NCI-H526 treated with DMSO at 0.1 percent for 48 hours (cell line): ENCODE data around the gene ECD.
A peak's percentile ranks its signal among the peaks of the same experiment; 100 is the strongest.
"Not testable (repeated sequence)": the region's sequence is repeated elsewhere in the genome, so short reads cannot be mapped to it uniquely, and the experiment has no call there.

Experiments used
- DNase-seq: peaks from one replicate; lab custom pipeline; 2025; lab: John Stamatoyannopoulos, UW

ECD gene

GRCh38 chr10:73159038-73159648, 8.7 kb downstream of the ECD start:
- DNase-seq: no peak

- no peak for DNase-seq
Observed at GRCh38 chr10:73156054-73156453, 11.8 kb downstream of the ECD start.

GRCh38 chr10:73152009-73152408, 15.8 kb downstream of the ECD start:
- no peak for DNase-seq

DNA sequence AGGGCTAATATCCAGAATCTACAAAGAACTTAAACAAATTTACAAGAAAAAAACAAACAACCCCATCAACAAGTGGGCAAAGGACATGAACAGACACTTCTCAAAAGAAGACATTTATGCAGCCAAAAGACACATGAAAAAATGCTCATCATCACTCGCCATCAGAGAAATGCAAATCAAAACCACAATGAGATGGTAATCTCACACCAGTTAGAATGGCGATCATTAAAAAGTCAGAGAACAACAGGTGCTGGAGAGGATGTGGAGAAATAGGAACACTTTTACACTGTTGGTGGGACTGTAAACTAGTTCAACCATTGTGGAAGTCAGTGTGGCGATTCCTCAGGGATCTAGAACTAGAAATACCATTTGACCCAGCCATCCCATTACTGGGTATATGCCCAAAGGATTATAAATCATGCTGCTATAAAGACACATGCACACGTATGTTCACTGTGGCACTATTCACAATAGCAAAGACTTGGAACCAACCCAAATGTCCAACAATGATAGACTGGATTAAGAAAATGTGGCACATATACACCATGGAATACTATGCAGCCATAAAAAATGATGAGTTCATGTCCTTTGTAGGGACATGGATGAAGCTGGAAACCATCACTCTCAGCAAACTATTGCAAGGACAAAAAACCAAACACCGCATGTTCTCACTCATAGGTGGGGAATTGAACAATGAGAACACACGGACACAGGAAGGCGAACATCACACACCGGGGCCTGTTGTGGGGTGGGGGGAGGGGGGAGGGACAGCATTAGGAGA, 17.0 kb downstream of the ECD start:
- DNase-seq: not testable (repeated sequence)

GRCh38 chr10:73141603-73142002, 26.2 kb downstream of the ECD start:
- DNase-seq: no peak

DNA sequence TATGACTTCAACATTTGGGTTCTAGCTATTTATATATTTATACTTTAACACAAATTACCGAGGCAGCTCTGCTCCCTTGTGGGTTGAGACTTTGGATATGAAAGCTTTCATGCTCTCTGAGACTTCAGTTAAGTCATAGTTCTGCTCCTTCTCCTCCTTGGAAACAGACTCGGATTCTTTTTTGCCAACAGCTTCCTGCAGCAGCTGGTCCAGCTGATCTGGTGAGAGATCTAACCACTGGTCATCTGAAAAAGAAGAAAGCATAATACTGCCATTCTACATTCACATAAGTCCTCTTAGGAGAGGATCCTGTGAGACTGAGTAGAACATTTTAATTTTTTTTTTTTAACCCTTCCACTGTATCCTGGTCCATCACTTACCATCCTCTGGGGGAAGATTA, 28.6 kb downstream of the ECD start:
- no peak for DNase-seq

DNA sequence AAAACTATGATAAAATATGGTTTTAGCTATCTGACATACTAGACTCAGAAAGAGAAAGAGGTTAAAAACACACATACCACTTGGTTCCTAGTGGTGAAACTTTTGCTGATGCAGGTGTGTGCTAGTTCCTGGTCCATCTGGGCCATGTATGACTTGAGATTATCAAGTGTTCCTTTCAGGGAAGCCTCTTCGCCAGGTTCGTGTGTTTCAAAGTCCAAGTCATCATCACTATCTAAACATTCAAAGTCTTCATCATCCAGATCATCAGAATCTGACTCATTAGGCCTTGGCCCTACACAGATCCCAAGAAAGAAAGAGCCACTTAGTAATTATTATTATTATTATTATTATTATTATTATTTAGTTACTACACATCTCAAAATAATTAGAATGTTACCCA, 31.2 kb downstream of the ECD start:
- no peak for DNase-seq

GRCh38 chr10:73134727-73135126, 33.1 kb downstream of the ECD start:
- no peak for DNase-seq

DNA sequence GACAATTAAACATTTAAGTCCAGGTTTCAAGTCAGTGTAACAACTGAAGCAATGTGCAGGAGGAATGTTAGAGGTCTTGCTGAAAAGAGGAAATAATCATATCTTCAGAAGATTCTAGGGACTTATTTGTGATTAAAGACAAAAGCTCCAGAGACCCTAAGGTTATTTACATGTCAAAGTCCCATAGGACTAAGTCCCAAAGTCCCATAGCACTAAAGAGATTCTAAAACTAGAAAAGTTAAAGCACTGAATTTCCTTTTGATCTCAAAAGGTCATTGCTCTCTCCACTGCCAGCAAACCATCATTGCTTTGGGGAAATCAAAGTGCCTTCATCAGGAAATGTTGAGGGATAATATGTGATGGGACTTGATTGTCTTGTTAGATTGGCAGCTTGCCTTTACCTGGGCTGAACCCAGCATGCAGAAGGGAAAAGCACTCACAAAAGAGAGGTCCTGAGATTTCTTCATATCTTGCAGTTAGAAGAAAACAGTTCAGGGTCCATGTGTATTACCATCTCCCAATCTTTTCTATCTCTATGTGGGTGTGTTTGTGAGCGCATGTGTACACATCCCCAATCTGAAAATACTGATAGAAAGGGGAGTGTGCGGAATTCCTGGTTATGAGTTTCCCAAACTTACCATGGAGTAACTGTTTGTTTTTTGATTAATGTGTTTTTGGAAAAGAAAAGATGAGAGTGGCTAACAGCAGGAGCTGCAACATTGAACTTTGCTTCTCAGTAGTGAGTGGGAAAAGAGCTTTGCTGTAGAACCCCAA, 35.7 kb downstream of the ECD start:
- DNase-seq: no peak

DNA sequence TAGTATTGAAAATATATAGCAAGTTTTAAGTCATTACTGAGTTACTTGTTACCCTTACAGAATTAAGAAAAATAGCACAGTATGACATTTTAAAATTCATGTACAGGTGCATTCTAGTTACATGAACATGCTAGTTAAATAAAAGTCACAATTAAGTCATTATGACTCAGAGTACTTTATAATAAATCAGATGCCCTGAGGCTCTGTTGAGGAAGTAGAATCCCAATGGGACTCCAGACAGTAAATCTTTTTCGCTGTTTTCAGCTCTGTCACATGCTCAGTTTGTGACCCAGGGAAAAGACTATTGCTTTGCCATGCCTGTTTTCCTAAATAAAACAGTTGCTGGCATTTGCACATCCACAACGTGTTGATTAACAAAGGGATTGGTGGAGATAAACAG, 36.5 kb downstream of the ECD start:
- DNase-seq: no peak

- no peak for DNase-seq
Observed at GRCh38 chr10:73126343-73126742, 41.5 kb downstream of the ECD start.

- no peak for DNase-seq
Observed at GRCh38 chr10:73119952-73120351, 47.9 kb downstream of the ECD start.

DNA sequence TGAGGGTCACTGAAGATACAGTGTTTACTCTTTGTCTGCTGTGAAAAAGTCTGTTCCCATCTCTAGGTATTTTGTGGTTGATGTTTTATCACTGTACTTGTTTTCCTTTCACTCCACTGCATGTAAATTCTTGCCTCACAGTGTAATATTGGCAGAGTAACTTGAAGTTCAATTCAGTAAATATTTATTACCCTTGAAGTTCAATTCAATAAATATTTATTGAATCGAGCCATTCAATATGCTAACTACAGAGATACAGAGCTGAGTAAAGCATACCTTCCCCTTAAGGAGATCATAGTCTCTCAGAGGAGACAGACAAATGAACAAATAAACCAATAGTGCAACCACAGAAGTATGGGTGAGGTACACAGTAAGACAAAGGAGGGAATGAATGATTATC, 48.4 kb downstream of the ECD start:
- DNase-seq: no peak

GRCh38 chr10:73117976-73118743, 49.6 kb downstream of the ECD start:
- no peak for DNase-seq

DNA sequence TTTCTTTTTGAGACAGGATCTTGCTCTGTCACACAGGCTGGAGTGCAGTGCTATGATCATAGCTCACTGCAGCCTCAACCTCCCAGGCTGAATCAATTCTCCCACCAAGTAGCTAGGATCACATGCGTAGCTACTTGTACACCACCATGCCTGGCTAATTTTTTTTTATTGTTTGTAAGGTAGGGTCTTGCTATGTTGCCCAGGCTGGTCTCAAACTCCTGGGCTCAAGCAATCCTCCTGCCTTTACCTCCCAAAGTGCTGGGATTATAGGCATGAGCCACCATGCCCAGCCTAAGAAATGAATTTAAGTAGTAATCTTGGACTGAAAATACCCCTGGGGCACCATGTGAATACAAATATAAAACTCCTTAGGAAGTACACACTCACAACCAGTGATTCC, 51.8 kb downstream of the ECD start:
- DNase-seq: no peak

- DNase-seq: no peak
Observed at GRCh38 chr10:73113551-73113950, 54.3 kb downstream of the ECD start.

- DNase-seq: not testable (repeated sequence)
Observed at GRCh38 chr10:73112032-73112431, 55.8 kb downstream of the ECD start.

DNA sequence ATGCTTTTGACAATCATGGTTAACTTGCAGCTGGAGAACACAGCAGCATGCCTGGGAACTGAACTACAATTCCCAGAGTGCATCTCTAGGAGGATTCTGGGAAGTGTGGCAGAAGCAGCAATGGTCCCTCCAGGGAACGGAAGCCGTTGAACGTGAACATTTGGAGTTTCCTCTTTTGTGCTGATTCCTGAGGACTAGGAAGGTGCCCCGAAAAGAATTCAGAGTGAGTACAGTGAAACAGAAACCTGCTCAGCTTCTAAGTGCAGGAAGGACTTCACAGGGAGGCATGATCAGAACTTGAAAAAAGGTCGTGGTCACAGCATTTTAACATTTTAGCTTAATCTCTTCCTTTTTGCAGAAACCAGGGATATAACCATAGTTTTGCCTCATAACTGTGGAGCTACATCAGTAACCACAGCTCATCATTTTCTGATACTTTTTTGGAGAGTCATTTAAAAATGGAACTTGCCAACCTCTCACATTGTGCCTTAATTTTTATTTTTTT, 57.4 kb downstream of the ECD start, which contains the start of gene NUDT13:
Gene NUDT13 (plus strand): TSS at position 111 of the 505 bp plus-strand sequence. CDS start 3,911 bp downstream, outside the sequence.
- DNase-seq: peak; percentile 51

- DNase-seq: not testable (repeated sequence)
Observed at GRCh38 chr10:73109248-73109652, 58.6 kb downstream of the ECD start.

GRCh38 chr10:73106301-73106700, 61.5 kb downstream of the ECD start:
- no peak for DNase-seq

DNA sequence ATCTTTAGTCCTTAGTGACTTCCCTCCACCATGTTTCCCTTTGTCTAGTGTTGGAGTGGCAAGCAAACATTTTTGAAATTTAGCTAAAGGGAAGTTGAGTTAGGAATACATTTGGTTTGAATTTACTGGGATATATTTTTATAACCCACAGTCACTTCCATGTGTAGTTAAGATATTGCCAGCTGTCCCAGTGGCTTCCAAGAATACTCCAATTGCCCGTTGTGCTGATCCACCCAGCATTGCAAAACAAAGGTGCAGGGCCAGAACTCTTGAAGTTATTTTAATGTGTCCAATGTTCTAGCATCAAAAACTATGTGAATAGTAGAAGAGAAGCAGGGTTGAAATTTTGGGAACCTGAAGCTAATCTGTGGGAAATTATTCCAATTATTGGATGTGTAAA, 68.7 kb downstream of the ECD start:
- no peak for DNase-seq

GRCh38 chr10:73097305-73097670, 70.5 kb downstream of the ECD start:
- no peak for DNase-seq
